Stimulated activated CD4-positive, alpha-beta T cell treated with anti-CD3 and anti-CD28 coated beads, Interleukin-4, amount 100 ng/mL, for 1 hour (primary cell): ENCODE data around the gene ZNRF2.
A peak's percentile ranks its signal among the peaks of the same experiment; 100 is the strongest.

Experiments
- DNase-seq: peaks from one replicate; pipeline ENCODE4 v3.0.0-alpha.2; 2020

The ZNRF2 gene

DNA sequence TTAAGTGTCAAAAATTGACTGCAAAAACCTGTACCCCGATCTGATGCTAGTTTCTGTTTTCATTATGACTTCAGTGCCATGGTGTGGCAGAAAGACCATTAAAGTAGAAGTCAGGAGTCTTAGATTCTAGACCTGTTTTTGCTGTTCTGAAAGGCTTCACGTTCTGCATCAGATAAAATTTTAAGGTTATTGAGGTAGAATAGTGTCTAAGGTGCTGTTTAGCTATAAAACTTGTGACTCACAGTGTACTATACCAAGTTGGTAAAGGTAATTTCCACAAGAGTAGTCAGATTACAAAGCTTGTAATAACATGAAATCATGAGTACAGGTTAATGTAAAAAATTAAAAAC is 38.6 kb downstream of the ZNRF2 start:
- no peak for DNase-seq

- no peak for DNase-seq
These were observed 43.4 kb downstream of the ZNRF2 start for GRCh38 chr7:30327813-30328212.

- no peak for DNase-seq
These were observed 44.0 kb downstream of the ZNRF2 start for GRCh38 chr7:30328381-30328780.

- DNase-seq, result no peak
These were observed 45.3 kb downstream of the ZNRF2 start for GRCh38 chr7:30329716-30330115.

DNA sequence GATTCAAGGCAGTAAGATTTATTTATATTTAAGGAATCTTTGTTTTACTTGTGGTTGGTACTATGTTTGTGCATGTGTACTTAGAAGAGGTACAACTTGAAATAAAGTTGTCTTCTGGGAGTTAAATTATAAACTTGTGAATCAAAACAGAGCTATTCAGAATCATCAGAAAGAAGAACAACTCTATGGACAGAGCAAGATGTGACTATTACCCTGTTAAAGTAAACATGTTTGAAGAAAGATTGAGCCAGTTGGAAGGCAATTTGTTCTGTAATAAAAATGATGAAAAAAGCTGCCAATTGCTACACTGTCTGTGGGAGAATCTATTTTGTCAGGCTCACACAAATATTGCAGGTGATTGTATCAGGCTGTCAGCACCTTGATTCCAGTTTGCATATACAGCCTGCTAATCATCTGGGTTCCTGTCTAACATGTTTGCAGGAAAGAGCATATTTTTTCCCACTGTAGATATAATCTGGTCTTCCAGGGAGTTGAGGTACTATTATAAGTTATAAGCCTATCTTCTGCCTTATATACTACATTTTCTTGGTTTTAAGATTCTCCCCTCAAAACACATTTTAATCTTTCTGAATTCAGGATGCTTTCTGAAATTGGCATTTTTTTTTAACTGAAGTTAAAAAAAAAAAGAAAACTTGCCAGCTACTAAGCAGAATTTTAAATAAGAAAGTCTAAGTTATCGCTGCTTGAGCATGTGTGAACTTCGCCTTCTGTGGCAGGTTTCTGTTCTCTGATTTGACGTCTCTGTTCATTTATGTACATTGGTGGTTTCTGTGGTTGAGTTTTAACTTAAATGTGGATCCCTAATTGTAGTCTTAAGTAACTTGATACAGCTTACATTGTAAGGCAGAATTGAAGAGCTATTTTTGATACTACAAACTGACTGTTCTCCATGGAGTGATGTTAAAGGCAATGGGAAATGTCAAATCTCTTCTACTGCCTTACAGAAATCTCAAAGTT is 46.0 kb downstream of the ZNRF2 start:
- DNase-seq, result no peak

GRCh38 chr7:30331338-30331737 is 46.9 kb downstream of the ZNRF2 start:
- no peak for DNase-seq

DNA sequence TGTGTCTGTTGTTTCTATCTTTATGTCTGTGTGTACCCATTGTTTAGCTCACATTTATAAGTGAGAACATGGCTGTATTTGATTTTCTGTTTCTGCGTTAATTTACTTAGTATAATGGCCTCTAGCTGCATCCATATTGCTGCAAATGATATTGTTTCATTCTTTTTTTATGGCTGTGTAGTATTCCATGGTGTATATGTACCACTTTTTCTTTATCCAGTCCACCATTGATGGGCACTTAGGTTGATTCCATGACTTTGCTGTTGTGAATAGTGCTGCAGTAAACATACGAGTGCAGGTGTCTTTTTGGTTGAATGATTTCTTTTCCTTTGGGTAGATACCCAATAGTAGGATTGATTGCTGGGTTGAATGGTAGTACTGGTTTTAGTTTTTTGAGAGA is 48.2 kb downstream of the ZNRF2 start:
- DNase-seq, result no peak

DNA sequence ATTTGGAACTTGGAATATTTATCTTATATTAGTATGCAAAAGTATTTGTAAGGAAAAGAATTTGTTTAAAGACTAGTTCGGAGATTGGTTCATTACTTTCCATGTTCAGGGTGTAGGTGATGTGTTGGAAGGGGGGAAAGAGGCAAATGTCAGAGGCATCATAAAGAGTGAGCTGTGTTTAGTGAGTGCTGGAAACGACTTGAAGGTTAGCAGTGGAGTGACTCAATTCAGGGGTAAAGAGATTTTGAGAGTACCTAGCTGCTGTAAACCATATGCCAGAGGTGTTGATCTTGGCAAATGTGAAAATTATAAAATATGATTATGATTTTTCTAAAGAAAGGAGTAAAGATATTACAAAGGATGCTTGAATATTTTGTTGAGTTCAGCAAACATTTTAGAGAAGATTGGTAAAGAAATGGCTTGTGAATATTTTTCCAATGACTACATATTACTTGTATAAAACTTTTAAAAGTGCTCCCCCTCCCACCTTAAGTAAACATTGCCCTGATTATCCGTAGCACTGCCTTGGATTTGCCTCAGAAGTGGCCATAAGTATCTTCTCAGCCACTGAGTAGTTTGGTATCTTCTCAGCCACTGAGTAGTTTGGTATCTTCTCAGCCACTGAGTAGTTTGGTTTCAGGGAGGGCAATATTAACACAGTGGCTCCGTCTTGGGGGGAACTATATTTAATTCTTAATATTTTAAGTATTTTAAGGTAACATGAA is 51.5 kb downstream of the ZNRF2 start:
- DNase-seq, result no peak

DNA sequence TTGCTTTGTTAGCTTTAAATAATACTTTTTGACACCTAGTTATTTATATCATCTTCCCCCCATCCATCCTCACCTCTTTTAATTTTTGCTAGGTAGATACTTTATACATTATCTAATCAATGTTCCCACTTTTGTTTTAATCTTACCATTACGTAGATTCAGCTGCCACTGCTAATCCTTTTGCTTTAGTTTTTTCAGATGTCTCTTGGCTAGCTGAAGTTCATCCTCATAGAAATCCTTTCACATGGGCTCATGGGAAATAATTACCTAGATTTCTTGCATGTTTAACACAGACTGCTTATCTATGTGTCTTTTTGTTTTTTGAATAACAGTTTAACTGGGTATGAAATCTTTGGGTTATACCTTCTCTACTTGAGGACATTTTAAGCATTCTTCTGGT is 60.1 kb downstream of the ZNRF2 start:
- no peak for DNase-seq

GRCh38 chr7:30347226-30348082 is 63.1 kb downstream of the ZNRF2 start:
- DNase-seq, result no peak

DNA sequence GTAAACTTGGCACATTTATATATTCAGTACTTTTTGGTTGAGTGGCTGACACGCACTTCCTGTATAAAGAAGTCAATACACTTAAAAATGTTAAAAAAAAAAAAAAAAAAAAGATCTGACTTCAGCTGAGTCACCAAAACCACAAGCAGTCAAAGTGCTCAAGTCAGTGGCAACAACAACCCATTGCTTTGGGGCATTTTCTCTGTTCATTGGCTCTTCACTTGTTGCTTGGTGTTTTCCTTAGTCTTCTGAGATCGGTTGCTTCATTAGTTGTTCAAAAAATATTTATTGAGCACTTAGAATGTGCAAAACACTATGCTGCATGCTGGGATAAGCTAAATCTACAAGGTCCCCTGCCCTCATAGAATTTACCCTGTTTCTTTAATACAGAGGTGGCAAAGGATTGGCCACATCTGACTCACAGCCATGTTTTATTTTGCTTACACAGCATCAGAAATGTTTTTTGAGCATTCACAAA is 63.7 kb downstream of the ZNRF2 start:
- DNase-seq, result peak; percentile 5

- DNase-seq, result no peak
These were observed 64.8 kb downstream of the ZNRF2 start for GRCh38 chr7:30349170-30349569.

DNA sequence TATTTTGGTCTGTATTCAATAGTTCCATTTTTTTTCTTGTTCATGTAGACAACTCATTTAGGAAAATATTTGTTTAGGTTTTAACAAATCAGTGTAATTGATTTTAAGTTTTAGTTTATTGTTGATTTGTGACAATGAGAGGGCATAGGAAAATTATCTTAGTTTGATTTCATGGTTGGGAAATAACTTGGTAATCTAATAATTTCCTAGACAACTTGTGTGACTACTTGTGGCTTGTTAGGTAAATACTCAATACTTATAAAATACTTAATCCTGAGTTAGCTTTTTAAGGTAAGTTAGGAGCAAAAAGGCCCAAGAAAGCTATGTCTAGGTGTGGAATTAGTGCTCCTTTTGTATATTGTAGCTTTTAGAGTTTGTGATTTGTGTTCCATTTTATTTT is 65.4 kb downstream of the ZNRF2 start:
- no peak for DNase-seq

DNA sequence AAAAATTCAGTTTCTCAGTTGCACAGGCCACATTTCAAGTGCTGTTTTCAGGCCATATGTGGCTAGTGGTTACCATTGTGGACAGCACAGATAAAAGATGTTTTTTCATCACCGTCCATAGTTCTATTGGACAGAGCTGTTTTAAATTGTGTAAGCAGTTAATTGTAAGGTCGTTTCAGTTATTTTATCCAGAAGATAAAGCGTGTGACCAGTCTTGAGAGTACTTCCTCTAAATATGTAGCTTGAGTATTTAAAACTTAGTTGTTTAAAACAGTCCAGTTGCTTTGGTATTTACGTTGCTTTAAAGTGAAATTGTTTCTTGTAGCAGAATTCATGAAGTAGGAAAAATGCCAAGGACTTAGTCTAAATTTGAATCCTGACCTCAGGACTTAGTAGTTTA is 66.9 kb downstream of the ZNRF2 start:
- DNase-seq, result no peak

- DNase-seq, result no peak
These were observed 67.3 kb downstream of the ZNRF2 start for GRCh38 chr7:30351724-30352123.

DNA sequence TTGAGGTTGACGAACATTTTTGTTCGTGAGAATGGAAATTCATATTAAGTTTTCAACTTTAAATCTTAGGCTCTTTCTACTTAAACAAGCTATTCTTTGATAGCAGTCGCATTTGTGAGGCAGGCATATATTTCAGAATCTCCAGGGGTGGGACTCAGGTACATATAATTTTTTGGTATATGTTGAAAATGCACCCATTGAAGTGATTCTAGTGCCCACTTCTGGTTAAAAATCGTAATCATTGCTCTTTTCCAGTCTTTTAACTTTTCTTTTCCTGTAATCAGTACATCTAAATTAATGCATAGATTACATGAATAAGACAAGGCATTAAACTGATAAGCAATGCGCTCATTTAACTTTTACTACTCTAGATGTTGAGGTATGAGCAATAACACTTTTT is 67.8 kb downstream of the ZNRF2 start:
- DNase-seq, result no peak

DNA sequence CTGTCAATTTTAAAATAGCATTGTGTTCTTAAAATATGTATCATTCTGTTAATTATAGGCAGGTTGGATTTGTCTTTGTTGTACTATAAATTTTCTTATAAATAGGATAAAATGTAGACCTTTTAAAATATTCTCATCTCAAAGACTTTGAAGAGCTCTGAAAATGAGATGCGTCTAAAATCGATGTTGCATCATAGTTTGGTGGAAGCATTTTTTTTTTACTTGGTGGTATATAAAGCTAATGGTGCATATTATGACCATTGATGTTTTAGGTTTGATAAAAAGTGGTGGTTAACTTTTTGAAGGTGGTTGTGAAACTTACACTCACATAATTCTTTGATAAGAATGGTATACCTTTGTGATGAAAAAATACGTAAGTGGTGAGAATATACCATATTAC is 69.1 kb downstream of the ZNRF2 start:
- no peak for DNase-seq

- no peak for DNase-seq
These were observed 69.7 kb downstream of the ZNRF2 start for GRCh38 chr7:30353932-30354607.

DNA sequence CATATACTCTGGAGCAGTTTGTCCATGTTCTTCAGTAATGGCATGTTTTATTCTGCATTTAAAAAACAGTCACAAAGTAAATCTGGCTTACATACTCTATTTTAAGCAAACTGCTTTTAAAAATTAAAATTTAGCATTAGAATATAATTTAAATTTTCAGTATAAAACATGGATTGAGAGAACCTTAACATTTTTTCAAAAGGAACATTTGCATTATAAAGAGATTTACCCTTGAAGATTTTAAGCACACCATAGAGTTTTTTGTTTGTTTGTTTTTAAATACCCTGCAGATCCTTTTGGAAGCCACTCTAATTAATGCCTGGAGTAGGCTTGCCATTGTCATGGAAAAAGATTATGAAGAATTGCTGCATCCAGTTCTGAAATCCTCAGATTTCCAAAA is 70.4 kb downstream of the ZNRF2 start:
- DNase-seq, result no peak

DNA sequence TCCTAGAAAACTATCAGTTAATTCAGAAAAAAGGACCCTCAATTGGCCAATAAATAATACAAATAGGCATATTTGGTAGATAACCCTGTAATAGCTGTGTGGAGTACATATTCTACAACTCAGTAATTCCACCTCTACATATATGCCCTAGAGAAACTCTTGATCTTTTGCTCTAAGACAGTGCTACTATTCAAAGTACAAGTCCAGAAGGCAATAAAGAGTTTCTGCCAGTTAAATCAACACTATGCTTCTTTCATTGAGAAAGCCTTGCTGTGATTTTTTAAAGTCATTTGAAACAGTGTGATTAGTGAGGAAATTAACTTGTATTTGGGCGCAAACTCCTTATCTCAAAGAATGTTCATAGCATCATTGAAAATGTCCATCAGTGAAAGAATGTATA is 75.6 kb downstream of the ZNRF2 start:
- DNase-seq, result no peak

- DNase-seq, result no peak
These were observed 79.6 kb downstream of the ZNRF2 start for GRCh38 chr7:30363778-30364563.

GRCh38 chr7:30364773-30365172 is 80.4 kb downstream of the ZNRF2 start:
- DNase-seq, result no peak
